Keratinocyte (primary cell): ENCODE data around the gene ARID1B.

Experiments used
- CTCF ChIP-seq, 3 experiments: IDR thresholded peaks in 1 of 3; conservative IDR thresholded peaks in 1 of 3; optimal IDR thresholded peaks in 1 of 3; 2 replicates in 2 of 3; 3 replicates in 1 of 3; pipeline versions ENCODE3 to v1.5.1; 2011; ENCODE audit warnings: low read length in 3 of 3, mild to moderate bottlenecking in 3 of 3, moderate library complexity in 2 of 3, control low read depth in 1 of 3, inconsistent platforms in 1 of 3; ENCODE audit not compliant: insufficient read depth in 2 of 3; ENCODE audit errors: extremely low read depth in 1 of 3
- EZH2 ChIP-seq: IDR thresholded peaks from one replicate; pipeline ENCODE4 v1.6.1; 2012; ENCODE audit warnings: inconsistent platforms, mild to moderate bottlenecking, low read length, moderate library complexity

- TF ChIP-seq CTCF (optimal IDR thresholded peaks at IDR 0.05 in 1 of 3, IDR thresholded peaks at IDR 0.05 in 1 of 3, conservative IDR thresholded peaks at IDR 0.05 in 1 of 3; ENCODE audit: extremely low read depth in 1 of 3, insufficient read depth in 2 of 3, low read length in 3 of 3) = no peak
- no peak for TF ChIP-seq EZH2
These were observed 477.9 kb downstream of the ARID1B start for GRCh38 chr6:157255079-157255478.
